SJSA1 (cell line): ENCODE results near the gene ELL. TPM values are rescaled to one million over a fixed set of nuclear protein-coding genes. Genes with fewer than 3 reads are reported as not detected.

Experiments
- DNase-seq, 2 experiments: peaks; one replicate each; pipeline ENCODE4 v3.0.0-alpha.2; 2015 to 2020; ENCODE audit warnings: low spot score in 2 of 2, low read depth in 1 of 2
- H3K27ac ChIP-seq: fragments of 250-450 bp; sonication (Bioruptor Pico); 2 replicates; pipeline ENCODE4 v1.5.1; 2020; ENCODE audit warnings: mild to moderate bottlenecking, moderate library complexity
- H3K27me3 ChIP-seq: fragments of 250-450 bp; sonication (Bioruptor Pico); replicated peaks from 2 replicates; pipeline ENCODE4 v1.5.1; 2020; ENCODE audit warnings: mild to moderate bottlenecking, moderate library complexity
- H3K36me3 ChIP-seq: fragments of 250-450 bp; sonication (Bioruptor Pico); 2 replicates; pipeline ENCODE4 v1.5.1; 2020; ENCODE audit warnings: mild to moderate bottlenecking
- H3K4me1 ChIP-seq: fragments of 250-450 bp; sonication (Bioruptor Pico); replicated peaks from 2 replicates; pipeline ENCODE4 v1.6.1; 2021; ENCODE audit warnings: mild to moderate bottlenecking
- H3K4me3 ChIP-seq: fragments of 250-450 bp; sonication (Bioruptor Pico); 2 replicates; pipeline ENCODE4 v1.5.1; 2020; ENCODE audit warnings: mild to moderate bottlenecking
- H3K9me3 ChIP-seq: fragments of 250-450 bp; sonication (Bioruptor Pico); replicated peaks from 2 replicates; pipeline ENCODE4 v1.5.1; 2020; ENCODE audit warnings: mild to moderate bottlenecking
- total RNA-seq: library from RNA; depleted of rRNA; stranded (reverse); fragments of >200 nt; shearing (Covaris generic); gene quantifications from 2 replicates; pipeline ENCODE4 v1.2.3, GENCODE V29; 2014

The ELL gene
- total RNA-seq, 1 experiment from 2014 or later, result 14.8 TPM

DNA sequence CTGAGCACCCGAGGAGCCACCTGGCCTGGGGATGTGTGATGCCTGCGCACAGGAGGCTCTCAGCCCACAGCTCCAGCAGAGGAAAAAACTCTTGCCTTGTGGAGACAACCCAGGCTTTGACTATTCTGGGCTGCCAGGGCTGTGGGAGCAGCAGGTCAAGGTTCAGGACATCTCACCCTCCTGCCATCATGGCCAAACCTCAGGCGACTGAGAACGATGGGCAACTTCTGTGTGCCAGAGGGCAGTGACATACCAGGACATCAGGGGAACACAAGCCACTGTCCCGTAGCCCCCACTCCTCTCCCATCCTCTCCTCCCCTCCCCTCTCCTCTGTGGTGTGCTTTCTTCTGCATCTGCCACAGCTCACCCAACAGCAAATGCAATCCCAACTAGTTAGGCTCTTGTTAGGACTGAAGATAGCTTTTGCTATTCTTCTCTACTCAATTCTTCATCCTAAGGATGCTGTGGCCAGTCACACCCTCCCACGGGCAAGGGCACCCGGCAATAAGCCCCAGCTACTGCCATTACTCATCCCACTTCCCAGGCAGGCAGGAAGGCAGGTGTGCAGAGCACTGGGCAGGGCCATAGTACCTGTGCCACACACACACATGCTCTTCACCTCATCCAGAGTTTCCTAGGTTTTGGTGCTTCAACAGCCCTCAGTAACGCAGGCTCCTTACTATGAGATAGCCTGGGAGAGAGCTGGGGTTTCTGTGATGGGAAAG, 16.8 kb downstream of the ELL start:
- DNase-seq, result no peak
- H3K27me3 ChIP-seq, result no peaks in the 10 kb centered on the region
- peaks cover 3% of the 10 kb centered on the region for H3K36me3 ChIP-seq
- no peaks in the 10 kb centered on the region for H3K9me3 ChIP-seq
- no peak overlapping the region for H3K4me3 ChIP-seq
- no peaks in the 10 kb centered on the region for H3K4me1 ChIP-seq
- no peak overlapping the region for H3K27ac ChIP-seq

GRCh38 chr19:18503971-18504885, 17.6 kb downstream of the ELL start:
- no peaks in the 10 kb centered on the region for H3K27me3 ChIP-seq
- no peak overlapping the region for H3K27ac ChIP-seq
- no peaks in the 10 kb centered on the region for H3K9me3 ChIP-seq
- no peak overlapping the region for H3K4me3 ChIP-seq
- peaks cover 3% of the 10 kb centered on the region for H3K36me3 ChIP-seq
- no peak for DNase-seq
- H3K4me1 ChIP-seq, result no peaks in the 10 kb centered on the region

- Histone ChIP-seq H3K27me3 (no peaks in the 10 kb centered on the region), H3K4me3 (no peak overlapping the region), H3K27ac (no peak overlapping the region), H3K4me1 (no peaks in the 10 kb centered on the region), H3K36me3 (peaks cover 3% of the 10 kb centered on the region), H3K9me3 (no peaks in the 10 kb centered on the region)
- DNase-seq, result no peak
These were observed 18.4 kb downstream of the ELL start for GRCh38 chr19:18503337-18503970.

- H3K4me1 ChIP-seq, result no peaks in the 10 kb centered on the region
- no peak overlapping the region for H3K4me3 ChIP-seq
- no peaks in the 10 kb centered on the region for H3K9me3 ChIP-seq
- H3K36me3 ChIP-seq, result peaks cover 3% of the 10 kb centered on the region
- DNase-seq, result no peak
- H3K27ac ChIP-seq, result no peak overlapping the region
- H3K27me3 ChIP-seq, result no peaks in the 10 kb centered on the region
These were observed 19.1 kb downstream of the ELL start for GRCh38 chr19:18502638-18503294.

GRCh38 chr19:18502246-18502637, 19.6 kb downstream of the ELL start:
- DNase-seq, result no peak
- Histone ChIP-seq H3K4me3 (no peak overlapping the region), H3K4me1 (no peaks in the 10 kb centered on the region)

DNA sequence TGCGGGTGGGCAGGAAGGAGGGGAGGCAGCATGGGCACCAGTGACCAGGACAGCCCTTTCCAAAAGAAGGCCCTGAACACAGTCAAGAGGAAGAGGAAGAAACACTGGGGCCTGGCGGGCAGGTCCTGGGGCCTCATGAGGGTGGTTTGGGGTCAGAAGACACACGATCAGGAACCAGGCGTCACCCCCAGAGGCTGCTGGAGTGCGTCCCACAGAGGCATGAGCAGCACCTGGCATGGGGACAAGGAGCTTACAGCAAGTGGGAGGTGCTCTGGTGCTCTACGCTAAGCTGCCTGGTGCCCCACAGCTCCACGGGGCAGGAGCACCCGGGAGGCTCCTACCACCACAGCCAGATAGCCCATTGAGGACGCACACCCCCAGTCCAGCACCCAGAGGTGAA, 20.0 kb downstream of the ELL start:
- Histone ChIP-seq H3K27ac (no peak overlapping the region), H3K27me3 (no peaks in the 10 kb centered on the region), H3K36me3 (peaks cover 3% of the 10 kb centered on the region), H3K4me1 (no peaks in the 10 kb centered on the region; the same call in 1 of the 2 replicates), H3K4me3 (no peak overlapping the region), H3K9me3 (no peaks in the 10 kb centered on the region)
- DNase-seq, result no peak

More at GRCh38 chr19:18502246-18502637, 19.6 kb downstream of the ELL start:
- H3K36me3 ChIP-seq, result peaks cover 3% of the 10 kb centered on the region
- no peaks in the 10 kb centered on the region for H3K9me3 ChIP-seq
- no peaks in the 10 kb centered on the region for H3K27me3 ChIP-seq
- H3K27ac ChIP-seq, result no peak overlapping the region

DNA sequence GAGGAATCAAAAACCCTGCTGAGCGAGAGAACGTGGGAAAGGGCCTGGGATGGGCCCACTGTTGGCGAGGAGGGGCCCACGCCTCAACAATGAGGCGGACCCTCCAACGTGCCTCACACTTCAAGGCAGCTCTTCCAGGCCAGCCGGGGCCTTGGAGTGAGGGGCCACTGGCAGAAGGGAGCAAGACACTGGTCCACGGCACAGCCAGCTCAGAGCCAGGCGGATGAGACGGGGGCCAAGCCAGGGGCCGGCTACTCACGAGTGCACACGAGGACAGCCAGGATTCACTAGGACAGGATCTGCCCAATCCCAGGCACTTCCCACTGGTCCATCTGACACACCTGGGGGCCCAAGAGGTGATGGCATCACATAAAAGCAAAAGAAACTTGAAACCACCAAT, 20.5 kb downstream of the ELL start:
- no peak for DNase-seq
- Histone ChIP-seq H3K27ac (no peak overlapping the region), H3K27me3 (no peaks in the 10 kb centered on the region), H3K4me3 (no peak overlapping the region), H3K9me3 (no peaks in the 10 kb centered on the region), H3K36me3 (peaks cover 3% of the 10 kb centered on the region), H3K4me1 (peaks cover 4% of the 10 kb centered on the region; the same call in 1 of the 2 replicates)

- Histone ChIP-seq H3K9me3 (no peaks in the 10 kb centered on the region), H3K36me3 (peaks cover 3% of the 10 kb centered on the region; the same call in 1 of the 2 replicates), H3K27me3 (no peaks in the 10 kb centered on the region), H3K27ac (no peak overlapping the region), H3K4me1 (peaks cover 7% of the 10 kb centered on the region; the same call in 1 of the 2 replicates), H3K4me3 (no peak overlapping the region)
- no peak for DNase-seq
These were observed 21.1 kb downstream of the ELL start for GRCh38 chr19:18500799-18501198.

GRCh38 chr19:18500376-18500775, 21.5 kb downstream of the ELL start:
- H3K27me3 ChIP-seq, result no peaks in the 10 kb centered on the region
- H3K4me3 ChIP-seq, result no peak overlapping the region
- H3K27ac ChIP-seq, result no peak overlapping the region
- no peak for DNase-seq
- no peaks in the 10 kb centered on the region for H3K9me3 ChIP-seq
- H3K4me1 ChIP-seq, result peaks cover 7% of the 10 kb centered on the region; the same call in 1 of the 2 replicates
- peaks cover 3% of the 10 kb centered on the region; the same call in 1 of the 2 replicates for H3K36me3 ChIP-seq

DNA sequence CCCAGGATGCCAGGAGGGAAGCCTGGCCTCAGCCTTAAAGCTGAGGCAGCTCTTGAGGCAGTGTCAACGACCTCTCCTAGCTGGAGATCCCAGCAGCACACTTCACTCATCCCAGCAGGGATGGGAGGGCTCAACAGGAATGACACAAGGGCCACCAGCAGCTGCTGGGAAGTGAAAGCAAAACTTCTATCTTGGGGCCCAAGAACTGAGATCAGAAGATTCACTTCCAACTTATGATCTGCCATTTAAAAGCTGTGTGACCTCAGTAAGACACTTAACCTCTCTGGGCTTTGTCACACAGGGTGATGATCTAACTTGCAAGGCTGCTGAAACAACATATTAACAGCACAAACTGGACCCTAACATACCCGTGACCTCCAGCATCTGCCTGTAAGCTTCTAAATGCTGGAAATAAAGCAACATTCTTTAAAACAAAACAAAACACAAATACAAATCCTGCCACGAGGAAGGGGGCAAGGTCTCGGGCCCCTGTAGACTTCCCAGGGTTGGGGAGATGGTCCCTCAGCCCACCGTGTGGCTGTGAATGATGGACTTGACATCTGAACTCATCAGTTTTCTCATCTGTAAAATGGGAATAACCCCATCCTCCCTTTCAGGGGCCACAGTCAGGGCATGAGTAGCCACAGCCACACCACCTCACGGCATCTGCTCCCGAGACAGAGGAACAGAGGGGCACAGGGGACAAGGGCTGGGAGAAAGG, 22.7 kb downstream of the ELL start:
- no peak overlapping the region for H3K27ac ChIP-seq
- H3K27me3 ChIP-seq, result no peaks in the 10 kb centered on the region
- no peak for DNase-seq
- peaks cover 10% of the 10 kb centered on the region; the same call in 1 of the 2 replicates for H3K4me1 ChIP-seq
- no peak overlapping the region for H3K4me3 ChIP-seq
- H3K9me3 ChIP-seq, result no peaks in the 10 kb centered on the region
- H3K36me3 ChIP-seq, result peaks cover 3% of the 10 kb centered on the region; the same call in 1 of the 2 replicates

GRCh38 chr19:18496980-18497256, 25.0 kb downstream of the ELL start:
- no peak overlapping the region for H3K4me3 ChIP-seq
- no peak for DNase-seq
- no peaks in the 10 kb centered on the region for H3K9me3 ChIP-seq
- no peak overlapping the region for H3K27ac ChIP-seq
- peaks cover 3% of the 10 kb centered on the region for H3K36me3 ChIP-seq
- peaks cover 10% of the 10 kb centered on the region; the same call in 1 of the 2 replicates for H3K4me1 ChIP-seq
- no peaks in the 10 kb centered on the region for H3K27me3 ChIP-seq

- Histone ChIP-seq H3K27me3 (no peaks in the 10 kb centered on the region), H3K9me3 (no peaks in the 10 kb centered on the region), H3K4me1 (peaks cover 10% of the 10 kb centered on the region; the same call in 1 of the 2 replicates), H3K4me3 (no peak overlapping the region), H3K36me3 (peaks cover under 1% of the 10 kb centered on the region), H3K27ac (no peak overlapping the region)
- no peak for DNase-seq
These were observed 25.5 kb downstream of the ELL start for GRCh38 chr19:18496167-18496979.
